Ovary (tissue), 3 donors: ENCODE measurements around the gene MYO1E.

Experiments
- CTCF ChIP-seq, 3 donors: fragments of 450-650 bp in 2 of 3; fragments of 200-600 bp in 1 of 3; IDR thresholded peaks; one replicate each; pipeline versions ENCODE4 v1.5.1 to v1.8.0; 2016 to 2022; ENCODE audit warnings: antibody characterized with exemption in 3 of 3, mild to moderate bottlenecking in 1 of 3
- POLR2A ChIP-seq: fragments of 450-650 bp; IDR thresholded peaks from one replicate; pipeline ENCODE4 v1.6.1; 2017; ENCODE audit warnings: antibody characterized with exemption, mild to moderate bottlenecking, moderate library complexity
- donor health status: DM: no; HTN: no; CAD: no.

GRCh38 chr15:59346951-59347350 is 25.7 kb downstream of the MYO1E start:
- TF ChIP-seq CTCF (IDR thresholded peaks at IDR 0.05) (no peak), POLR2A (no peak)
